Naive B cell (primary cell): Measurements from ENCODE around the gene SLC22A17. TPM values are rescaled to one million over a fixed set of nuclear protein-coding genes. Genes with fewer than 3 reads are reported as not detected.
"Not testable (repeated sequence)": the region's sequence is repeated elsewhere in the genome, so short reads cannot be mapped to it uniquely, and the experiment has no call there.

ENCODE experiments used
- ATAC-seq, 2 donors: fragments of 150-1000 bp; cut with Tn5 transposase; 2 replicates each; pipeline ENCODE4 v1.10.0; 2021; ENCODE audit warnings: low read depth in 2 of 2, mild to moderate bottlenecking in 2 of 2, moderate library complexity in 2 of 2
- DNase-seq: peaks from one replicate; pipeline ENCODE4 v3.0.0; 2022
- H3K27ac Mint-ChIP-seq, 6 donors: one replicate each; pipeline ENCODE4 v1.8.0; 2020 to 2022; ENCODE audit warnings: mild to moderate bottlenecking in 6 of 6, mixed read lengths in 6 of 6, moderate library complexity in 5 of 6, inconsistent platforms in 2 of 6
- H3K27me3 Mint-ChIP-seq, 3 donors: one replicate each; pipeline ENCODE4 v1.8.0; 2021 to 2022; ENCODE audit warnings: mixed read lengths in 3 of 3, mild to moderate bottlenecking in 1 of 3
- H3K36me3 Mint-ChIP-seq, 2 donors: one replicate each; pipeline ENCODE4 v1.8.0; 2020 to 2022; ENCODE audit warnings: mixed read lengths in 2 of 2, inconsistent platforms in 1 of 2, mild to moderate bottlenecking in 1 of 2
- H3K4me1 Mint-ChIP-seq, 3 donors: one replicate each; pipeline ENCODE4 v1.8.0; 2020 to 2022; ENCODE audit warnings: mixed read lengths in 3 of 3, inconsistent platforms in 1 of 3, mild to moderate bottlenecking in 1 of 3, moderate library complexity in 1 of 3
- H3K4me3 Mint-ChIP-seq, 8 donors: one replicate each; pipeline ENCODE4 v1.8.0; 2020 to 2022; ENCODE audit warnings: mild to moderate bottlenecking in 8 of 8, mixed read lengths in 8 of 8, moderate library complexity in 8 of 8, inconsistent platforms in 2 of 8
- H3K9me3 Mint-ChIP-seq, 7 donors: one replicate each; pipeline ENCODE4 v1.8.0; 2020 to 2022; ENCODE audit warnings: mixed read lengths in 7 of 7, mild to moderate bottlenecking in 5 of 7, inconsistent platforms in 2 of 7, moderate library complexity in 1 of 7
- polyA plus RNA-seq, 6 donors: library from polyadenylated mRNA; unstranded; fragments of 300-500 nt; fragmentation: Illumina TruSeq; gene quantifications; one replicate each; pipeline ENCODE4 v1.2.3, GENCODE V29; 2021; ENCODE audit warnings: low read depth in 6 of 6

Gene SLC22A17
- polyA plus RNA-seq, 6 donors from 2014 or later = 0.29 to 0.66 TPM; not detected in 4

- no peak overlapping the region for H3K4me3 Mint-ChIP-seq
- peaks cover 22 to 70% (median 57%) of the 10 kb centered on the region in 3 donors for H3K27me3 Mint-ChIP-seq
- no peak for DNase-seq
- H3K4me1 Mint-ChIP-seq = no peaks in the 10 kb centered on the region
- no peak overlapping the region for H3K27ac Mint-ChIP-seq
- H3K9me3 Mint-ChIP-seq = peaks cover 0 to 2% (median 0%) of the 10 kb centered on the region in 7 donors
- ATAC-seq = no peak
- no peaks in the 10 kb centered on the region for H3K36me3 Mint-ChIP-seq
These were observed 35.5 kb upstream of the SLC22A17 start for GRCh38 chr14:23387916-23388882.

- peaks cover 0 to 2% (median 0%) of the 10 kb centered on the region in 7 donors for H3K9me3 Mint-ChIP-seq
- peaks cover 27 to 73% (median 61%) of the 10 kb centered on the region in 3 donors for H3K27me3 Mint-ChIP-seq
- no peak overlapping the region for H3K4me3 Mint-ChIP-seq
- H3K4me1 Mint-ChIP-seq = no peaks in the 10 kb centered on the region
- no peak overlapping the region for H3K27ac Mint-ChIP-seq
- H3K36me3 Mint-ChIP-seq = no peaks in the 10 kb centered on the region
- ATAC-seq (no peak), DNase-seq (no peak)
These were observed 34.3 kb upstream of the SLC22A17 start for GRCh38 chr14:23386999-23387398.

- peaks cover 23 to 80% (median 68%) of the 10 kb centered on the region in 3 donors for H3K27me3 Mint-ChIP-seq
- not testable (repeated sequence) for H3K9me3 Mint-ChIP-seq, DNase-seq, ATAC-seq, H3K4me3 Mint-ChIP-seq, H3K4me1 Mint-ChIP-seq, H3K36me3 Mint-ChIP-seq
- H3K27ac Mint-ChIP-seq = peak overlapping the region in 1 of 6 donors; percentile 37
These were observed 33.6 kb upstream of the SLC22A17 start for GRCh38 chr14:23386266-23386657.

DNA sequence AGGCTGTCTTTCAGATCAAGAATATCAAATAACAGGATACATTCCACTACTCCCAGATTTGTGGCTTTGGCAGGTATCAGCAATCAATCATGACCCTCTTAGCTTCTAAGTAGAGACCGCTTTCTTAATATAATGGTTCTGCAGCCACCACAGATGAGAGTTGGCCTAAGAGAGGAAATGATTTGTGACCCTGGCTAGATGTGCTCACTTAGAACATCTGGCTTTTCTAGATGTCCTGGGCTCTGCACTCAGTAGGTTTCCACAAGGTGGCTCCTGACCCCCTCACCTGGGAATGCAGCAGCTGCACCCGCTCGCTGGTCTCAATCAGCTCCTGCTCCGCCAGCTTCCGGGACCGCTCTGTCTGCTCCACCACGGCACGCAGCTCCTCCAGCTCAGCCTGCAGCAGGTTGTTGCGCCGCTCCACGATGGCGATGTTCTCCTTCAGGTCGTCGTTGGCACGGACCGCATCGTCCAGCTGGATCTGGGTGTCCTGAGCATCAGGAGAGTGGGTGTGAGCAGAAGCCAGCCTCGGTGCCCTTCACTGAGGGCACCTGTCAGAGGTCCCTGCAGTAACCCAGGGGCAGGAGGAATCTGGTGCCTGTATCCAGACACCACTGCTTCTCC is 33.1 kb upstream of the SLC22A17 start:
- no peaks in the 10 kb centered on the region for H3K36me3 Mint-ChIP-seq
- no peak overlapping the region for H3K27ac Mint-ChIP-seq
- H3K27me3 Mint-ChIP-seq = peaks cover 20 to 80% (median 73%) of the 10 kb centered on the region in 3 donors
- no peak for DNase-seq
- no peaks in the 10 kb centered on the region for H3K4me1 Mint-ChIP-seq
- peaks cover 0 to 2% (median 0%) of the 10 kb centered on the region in 7 donors for H3K9me3 Mint-ChIP-seq
- no peak overlapping the region for H3K4me3 Mint-ChIP-seq
- ATAC-seq = no peak

GRCh38 chr14:23385244-23385641 is 32.6 kb upstream of the SLC22A17 start:
- Mint-ChIP-seq H3K27me3 (peaks cover 20 to 80% (median 76%) of the 10 kb centered on the region in 3 donors), H3K4me3 (no peak overlapping the region), H3K27ac (no peak overlapping the region), H3K4me1 (no peaks in the 10 kb centered on the region), H3K36me3 (no peaks in the 10 kb centered on the region), H3K9me3 (peaks cover 0 to 2% (median 0%) of the 10 kb centered on the region in 7 donors)
- DNase-seq = no peak
- ATAC-seq = no peak

GRCh38 chr14:23384364-23385080 is 31.8 kb upstream of the SLC22A17 start:
- H3K27me3 Mint-ChIP-seq = peaks cover 21 to 74% (median 73%) of the 10 kb centered on the region in 3 donors
- DNase-seq (no peak), ATAC-seq (no peak)
- peaks cover 0 to 2% (median 0%) of the 10 kb centered on the region in 7 donors for H3K9me3 Mint-ChIP-seq
- peaks cover 0 to 2% (median 0%) of the 10 kb centered on the region in 3 donors for H3K4me1 Mint-ChIP-seq
- H3K27ac Mint-ChIP-seq = no peak overlapping the region
- no peaks in the 10 kb centered on the region for H3K36me3 Mint-ChIP-seq
- H3K4me3 Mint-ChIP-seq = no peak overlapping the region

GRCh38 chr14:23382731-23383440 is 30.2 kb upstream of the SLC22A17 start:
- DNase-seq (no peak), ATAC-seq (no peak)
- H3K4me3 Mint-ChIP-seq = no peak overlapping the region
- H3K27me3 Mint-ChIP-seq = peaks cover 20 to 71% (median 69%) of the 10 kb centered on the region in 3 donors
- peaks cover 0 to 2% (median 0%) of the 10 kb centered on the region in 7 donors for H3K9me3 Mint-ChIP-seq
- no peak overlapping the region for H3K27ac Mint-ChIP-seq
- peaks cover 0 to 2% (median 0%) of the 10 kb centered on the region in 3 donors for H3K4me1 Mint-ChIP-seq
- H3K36me3 Mint-ChIP-seq = no peaks in the 10 kb centered on the region

DNA sequence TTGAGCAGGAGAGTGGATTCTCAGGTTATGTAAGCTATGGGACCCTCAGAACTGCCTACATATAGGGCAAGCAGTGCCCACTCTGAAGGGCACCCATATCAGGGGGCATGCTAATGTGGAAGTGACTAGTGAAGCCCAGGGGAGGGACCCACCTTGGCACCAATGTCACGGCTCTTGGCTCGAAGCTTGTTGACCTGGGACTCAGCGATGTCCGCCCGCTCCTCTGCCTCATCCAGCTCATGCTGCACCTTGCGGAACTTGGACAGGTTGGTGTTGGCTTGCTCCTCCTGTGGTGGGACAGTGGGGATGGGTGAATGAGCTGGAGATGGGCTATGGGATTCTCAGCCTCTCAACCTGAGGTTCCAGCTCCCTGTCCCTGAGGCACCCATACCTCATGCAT is 29.6 kb upstream of the SLC22A17 start:
- Mint-ChIP-seq H3K36me3 (no peaks in the 10 kb centered on the region), H3K27me3 (peaks cover 20 to 68% (median 67%) of the 10 kb centered on the region in 3 donors), H3K4me3 (no peak overlapping the region), H3K4me1 (peaks cover 0 to 2% (median 0%) of the 10 kb centered on the region in 3 donors), H3K9me3 (peaks cover 0 to 2% (median 0%) of the 10 kb centered on the region in 7 donors), H3K27ac (no peak overlapping the region)
- DNase-seq = no peak
- no peak for ATAC-seq

DNA sequence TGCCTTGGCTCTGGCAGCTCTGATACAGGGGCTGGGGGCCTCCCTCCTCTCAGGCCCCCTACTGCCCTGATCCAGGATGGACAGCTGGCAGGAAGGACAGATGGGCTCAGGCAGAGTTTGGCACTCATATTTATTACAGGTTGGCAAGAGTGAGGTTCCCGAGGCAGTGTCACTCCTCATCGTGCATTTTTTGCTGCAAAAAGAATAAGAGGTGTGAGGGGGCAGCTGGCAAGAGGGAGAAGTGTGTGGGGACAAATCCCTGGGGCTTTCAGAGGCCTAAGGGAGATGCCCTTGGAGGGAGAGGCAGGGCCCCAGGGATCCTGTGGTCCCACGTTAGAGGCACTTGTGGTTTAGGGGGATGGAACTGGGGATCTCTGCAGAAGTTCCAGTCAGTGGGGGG is 29.2 kb upstream of the SLC22A17 start:
- H3K27me3 Mint-ChIP-seq = peaks cover 20 to 70% (median 69%) of the 10 kb centered on the region in 3 donors
- H3K36me3 Mint-ChIP-seq = no peaks in the 10 kb centered on the region
- peak overlapping the region in 1 of 6 donors; percentile 49 for H3K27ac Mint-ChIP-seq
- no peak overlapping the region for H3K4me3 Mint-ChIP-seq
- H3K9me3 Mint-ChIP-seq = peaks cover 0 to 2% (median 0%) of the 10 kb centered on the region in 7 donors
- peaks cover 0 to 2% (median 0%) of the 10 kb centered on the region in 3 donors for H3K4me1 Mint-ChIP-seq
- ATAC-seq = no peak
- no peak for DNase-seq

- Mint-ChIP-seq H3K4me1 (peaks cover 0 to 2% (median 0%) of the 10 kb centered on the region in 3 donors), H3K27me3 (peaks cover 16 to 73% (median 70%) of the 10 kb centered on the region in 3 donors), H3K9me3 (peaks cover 0 to 1% (median 0%) of the 10 kb centered on the region in 7 donors), H3K27ac (no peak overlapping the region), H3K4me3 (peak overlapping the region in 1 of 8 donors; percentile 68), H3K36me3 (no peaks in the 10 kb centered on the region)
- ATAC-seq = no peak
- no peak for DNase-seq
These were observed 28.3 kb upstream of the SLC22A17 start for GRCh38 chr14:23380976-23381375.

DNA sequence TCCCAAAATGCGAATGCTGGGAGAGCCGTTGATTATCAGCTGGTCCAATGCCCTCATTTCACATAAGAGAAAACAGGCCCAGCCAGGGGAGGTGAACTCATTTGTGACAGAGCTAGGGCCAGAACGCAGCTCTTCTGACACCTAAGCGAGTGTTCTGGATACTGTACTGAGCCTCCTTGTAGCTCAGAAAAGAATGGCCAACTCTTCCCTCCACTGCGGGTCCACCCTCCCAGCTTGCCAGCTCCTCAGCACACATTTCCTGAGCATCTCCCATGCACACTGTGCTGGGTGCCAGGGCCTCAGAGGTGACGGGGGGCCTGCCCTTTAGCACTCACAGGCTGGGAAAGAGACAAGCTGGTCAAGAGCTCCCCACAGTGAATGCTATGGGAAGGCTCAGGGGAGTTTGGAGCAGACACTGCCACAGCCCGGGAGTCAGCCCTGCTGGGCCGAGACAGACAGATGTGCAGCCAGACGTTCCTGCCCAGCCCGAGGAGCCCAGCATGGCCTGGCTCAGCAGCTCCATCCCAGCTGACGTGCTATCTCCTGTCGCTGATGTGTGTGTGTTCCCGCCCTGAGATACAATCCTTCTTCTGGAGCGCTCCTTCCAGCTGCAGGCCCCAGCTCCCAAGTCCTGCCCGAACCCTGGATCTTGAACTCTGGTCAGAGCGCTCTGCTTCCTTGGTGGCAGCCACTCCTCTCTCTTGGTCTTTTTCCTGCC is 27.7 kb upstream of the SLC22A17 start:
- Mint-ChIP-seq H3K27ac (no peak overlapping the region), H3K4me3 (peak overlapping the region in 1 of 8 donors; percentile 68), H3K9me3 (no peaks in the 10 kb centered on the region), H3K4me1 (peaks cover 0 to 2% (median 0%) of the 10 kb centered on the region in 3 donors), H3K27me3 (peaks cover 16 to 71% (median 70%) of the 10 kb centered on the region in 3 donors), H3K36me3 (no peaks in the 10 kb centered on the region)
- DNase-seq (no peak), ATAC-seq (peak in 1 of 2 donors; percentile 11)
